Left kidney (tissue), 2 donors: ENCODE measurements around the gene CACFD1. TPM values are rescaled to one million over a fixed set of nuclear protein-coding genes. Genes with fewer than 3 reads are reported as not detected.

Source experiments
- DNase-seq: peaks from one replicate; pipeline ENCODE4 v3.0.0-alpha.2; 2013
- polyA plus RNA-seq: library from polyadenylated mRNA; unstranded; fragments of 120-200 nt; gene quantifications from one replicate; pipeline ENCODE4 v1.2.1, GENCODE V29; 2013; ENCODE audit not compliant: insufficient read length

CACFD1 gene
- polyA plus RNA-seq, 1 donor: 27.3 TPM

DNA sequence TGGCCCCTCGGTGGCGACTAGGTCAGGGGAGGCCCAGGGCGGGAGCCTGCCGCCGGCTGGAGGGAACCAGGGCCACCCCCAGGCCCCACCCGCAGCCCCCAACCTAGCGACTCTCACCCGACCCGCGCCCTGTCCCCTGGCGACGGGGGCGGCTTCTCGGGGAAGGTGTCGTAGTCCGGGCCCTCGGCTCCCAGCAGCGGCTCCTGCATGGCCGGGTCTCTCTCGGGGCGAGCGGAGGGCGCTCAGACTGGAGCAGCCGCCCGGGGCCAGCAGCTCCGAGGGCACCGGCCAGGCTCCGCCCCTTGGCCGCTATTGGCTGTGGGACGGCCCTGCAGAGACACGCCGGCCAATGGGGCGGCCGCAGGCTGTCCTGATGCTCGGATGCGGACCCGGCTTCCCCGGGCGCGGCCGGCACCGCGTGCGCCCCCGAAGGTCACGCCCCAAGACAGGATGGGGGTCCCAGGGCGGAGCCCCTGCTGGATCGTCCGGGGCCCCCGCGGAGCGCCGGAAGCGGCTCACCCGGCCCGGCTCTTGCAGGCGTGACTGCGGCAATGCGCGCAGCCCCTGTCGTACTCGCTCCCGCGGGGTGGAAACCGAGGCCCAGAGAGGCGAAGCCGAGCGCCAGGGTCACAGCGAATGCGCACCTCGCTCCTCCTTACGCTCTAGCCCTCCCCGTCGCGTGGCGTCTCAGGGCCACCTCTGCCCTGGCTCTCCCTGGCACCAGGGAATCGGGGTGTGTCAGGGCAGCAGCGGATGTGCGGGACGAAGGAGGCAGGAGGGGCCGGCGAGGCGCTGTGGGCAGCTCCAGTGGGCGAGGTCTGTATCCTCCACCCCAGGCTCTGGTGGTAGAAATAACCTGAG, 19.3 kb downstream of the CACFD1 start, which contains the start of gene SLC2A6:
Gene SLC2A6 (minus strand): TSS at position 249 of the 861 bp plus-strand sequence. CDS start 40 bp downstream, at position 209.
- peak; percentile 56 for DNase-seq

- no peak for DNase-seq
Measured at GRCh38 chr9:133483611-133484010, 23.8 kb downstream of the CACFD1 start.

- no peak for DNase-seq
Measured at GRCh38 chr9:133484671-133485437, 25.1 kb downstream of the CACFD1 start.

DNA sequence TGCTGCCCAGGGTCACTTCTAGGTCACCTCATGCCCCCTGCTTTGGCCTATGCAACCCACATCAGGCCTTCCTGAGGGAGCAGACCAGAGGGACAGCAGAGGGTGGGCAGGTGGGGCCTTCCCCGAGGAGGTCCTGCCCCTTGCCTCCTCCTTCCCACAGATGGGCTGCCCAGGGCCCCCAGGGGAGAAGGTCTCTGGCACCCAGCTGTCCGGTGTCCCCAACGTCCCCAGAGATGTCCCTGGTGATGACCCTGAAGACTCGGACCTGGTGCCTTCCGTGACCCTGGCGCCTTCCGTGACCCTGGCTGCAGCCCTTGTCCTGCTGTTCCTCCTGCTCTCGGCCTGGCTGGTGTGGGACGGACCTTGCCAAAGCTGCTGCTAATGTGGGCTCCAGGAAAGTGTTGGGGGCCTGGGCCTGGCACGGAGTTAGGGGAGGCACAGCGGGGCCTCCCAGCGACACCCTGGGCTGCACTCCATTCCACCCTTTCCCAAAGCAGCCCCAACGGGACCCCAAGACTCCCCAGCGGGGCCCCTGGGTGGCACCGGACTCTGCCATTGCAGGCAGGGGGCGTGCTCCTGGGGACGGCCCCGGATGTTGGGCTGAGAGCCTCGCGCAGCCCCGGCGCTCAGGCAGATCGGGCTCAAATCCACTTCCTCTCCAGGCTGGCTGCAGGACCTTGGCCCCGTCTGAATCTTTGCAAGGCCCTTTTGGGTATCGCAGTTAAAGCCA, 25.9 kb downstream of the CACFD1 start:
- DNase-seq: no peak

- no peak for DNase-seq
Measured at GRCh38 chr9:133487331-133487725, 27.6 kb downstream of the CACFD1 start.

- no peak for DNase-seq
Measured at GRCh38 chr9:133488686-133489252, 29.0 kb downstream of the CACFD1 start.

- no peak for DNase-seq
Measured at GRCh38 chr9:133489253-133490190, 29.7 kb downstream of the CACFD1 start.

DNA sequence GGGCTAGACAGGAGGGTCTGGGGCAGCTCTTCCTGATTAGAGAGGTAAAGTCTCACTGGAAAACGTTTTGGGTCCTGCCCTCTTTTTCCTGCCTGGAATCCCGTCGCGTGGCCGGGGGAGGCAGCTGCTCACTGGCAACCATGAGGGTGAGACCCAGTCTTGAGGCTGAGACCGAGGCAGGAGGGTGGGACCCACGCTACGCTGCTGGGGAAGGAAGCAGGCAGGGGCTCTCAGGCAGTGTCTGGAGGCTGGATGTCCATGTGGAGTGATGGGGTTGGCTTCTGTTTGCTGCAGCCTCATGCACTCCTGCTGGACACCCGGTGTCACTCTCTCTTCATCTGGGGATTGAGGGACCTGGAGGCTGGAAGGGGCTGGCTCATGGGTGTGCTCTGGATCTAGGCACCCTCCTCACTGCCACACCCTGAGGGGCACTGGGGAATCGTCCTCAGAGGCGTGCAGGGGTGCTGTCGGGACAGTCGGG, 30.5 kb downstream of the CACFD1 start:
- no peak for DNase-seq

DNA sequence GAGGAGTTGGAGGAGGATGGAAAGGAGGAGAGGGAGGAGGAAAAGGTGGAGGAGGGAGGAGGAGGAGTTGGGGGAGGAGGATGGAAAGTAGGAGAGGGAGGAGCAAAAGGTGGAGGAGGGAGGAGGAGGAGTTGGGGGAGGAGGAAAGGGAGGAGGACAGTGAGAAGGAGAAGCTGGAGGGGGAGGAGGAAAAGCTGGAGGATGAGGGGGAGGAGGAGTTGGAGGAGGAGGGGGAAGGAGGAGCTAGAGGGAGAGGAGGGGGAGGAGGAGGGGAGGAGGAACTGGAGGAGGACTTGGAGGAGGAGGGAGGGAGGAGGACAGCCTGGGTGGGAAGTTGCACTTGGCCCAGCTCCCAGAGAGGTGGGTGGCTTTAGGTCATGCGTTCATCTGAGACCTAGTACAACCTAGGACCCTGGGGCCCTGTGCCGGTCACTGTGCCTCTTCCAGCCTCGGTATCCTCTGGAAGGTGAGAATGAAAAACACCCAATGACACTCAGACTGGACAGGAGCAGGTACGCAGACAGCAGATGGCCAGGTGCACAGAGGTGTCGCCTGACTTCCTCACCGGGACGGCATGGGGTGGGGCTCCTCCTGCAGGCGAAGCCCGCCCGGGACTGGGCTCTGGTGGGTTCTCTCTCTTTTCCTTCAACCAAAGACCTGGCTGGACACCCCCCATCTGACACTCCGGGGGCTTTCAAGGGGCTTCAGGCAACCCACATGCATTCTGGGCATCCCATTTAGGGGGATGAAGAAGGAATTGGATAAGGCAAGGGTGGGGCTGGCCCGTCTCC, 31.3 kb downstream of the CACFD1 start:
- DNase-seq: no peak

DNA sequence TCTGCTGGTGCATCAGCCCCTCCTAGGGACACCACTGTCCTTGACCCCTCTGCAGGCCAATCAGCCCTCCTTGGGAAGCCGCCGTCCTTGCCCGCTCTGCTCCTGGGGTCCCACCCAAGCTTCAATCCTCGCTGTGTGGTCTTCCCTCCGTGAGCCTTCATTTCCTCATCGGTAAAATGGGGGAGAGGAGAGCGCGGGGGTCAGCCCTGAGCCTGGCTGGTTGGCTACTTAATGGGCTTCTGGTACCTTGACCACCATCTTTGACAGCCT, 31.8 kb downstream of the CACFD1 start:
- DNase-seq: no peak

GRCh38 chr9:133492061-133493021, 32.6 kb downstream of the CACFD1 start:
- no peak for DNase-seq

DNA sequence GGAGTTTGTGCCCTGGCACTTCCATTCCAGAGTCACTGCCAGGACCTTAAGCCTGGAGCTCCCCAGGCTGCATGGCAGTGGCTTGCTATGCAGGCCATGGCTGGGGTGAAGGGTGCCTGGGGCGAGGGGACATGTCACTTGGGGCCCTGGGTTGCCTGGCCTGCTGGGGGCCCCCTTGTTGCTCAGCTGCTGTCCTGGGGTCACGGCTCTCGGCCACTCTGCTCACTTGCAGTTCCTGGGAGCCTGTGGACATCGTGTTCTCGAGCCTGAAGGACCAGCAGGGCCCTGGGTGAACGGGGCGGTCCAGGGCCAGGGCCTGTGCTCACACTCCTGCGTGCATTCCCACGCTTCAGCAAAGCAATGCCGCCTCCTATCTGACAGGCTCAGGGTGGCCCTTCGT, 33.6 kb downstream of the CACFD1 start:
- no peak for DNase-seq

DNA sequence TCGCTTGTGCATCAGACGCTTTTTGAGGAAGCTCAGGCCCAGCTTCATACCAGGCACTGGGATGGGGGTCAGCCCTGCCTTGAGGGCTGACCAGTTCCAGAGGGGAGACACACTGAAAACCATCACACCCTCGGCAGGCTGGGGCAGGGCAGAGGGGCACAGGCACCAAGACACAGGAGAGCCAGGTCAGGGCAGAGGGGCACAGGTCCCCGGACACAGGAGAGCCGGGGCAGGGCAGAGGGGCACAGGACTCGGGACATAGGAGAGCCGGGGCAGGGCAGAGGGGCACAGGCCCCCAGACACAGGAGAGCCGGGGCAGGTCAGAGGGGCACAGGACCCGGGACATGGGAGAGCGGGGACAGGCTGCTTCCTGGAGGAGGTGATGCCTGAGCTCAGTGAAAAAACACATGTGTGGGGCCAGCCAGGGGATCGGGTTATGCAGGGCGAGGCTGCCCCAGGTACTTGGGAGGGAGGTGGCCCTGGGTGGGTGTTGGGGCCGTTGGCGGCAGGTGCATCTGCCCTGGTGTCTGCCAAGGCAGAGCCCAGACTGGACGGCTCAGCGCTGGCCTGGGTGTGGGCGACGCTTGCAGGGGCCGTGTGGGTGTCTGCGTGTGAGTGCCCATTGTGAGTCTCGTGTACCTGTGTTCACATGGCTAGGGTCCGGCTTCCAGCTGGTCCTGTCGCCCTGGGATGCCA, 34.2 kb downstream of the CACFD1 start:
- no peak for DNase-seq

- DNase-seq: no peak
Measured at GRCh38 chr9:133494636-133495326, 35.0 kb downstream of the CACFD1 start.

GRCh38 chr9:133495327-133496293, 35.8 kb downstream of the CACFD1 start:
- DNase-seq: no peak
